Left ventricle myocardium inferior (tissue), 1 donor: ENCODE data around the gene PCDHGB6. TPM values are rescaled to one million over a fixed set of nuclear protein-coding genes. Genes with fewer than 3 reads are reported as not detected.
"Not testable (repeated sequence)": the region's sequence is repeated elsewhere in the genome, so short reads cannot be mapped to it uniquely, and the experiment has no call there.

ENCODE experiments used
- DNase-seq: peaks from one replicate; pipeline ENCODE4 v3.0.0-alpha.2; 2020
- H3K27ac ChIP-seq: fragments of 200-600 bp; replicated peaks from 2 replicates; pipeline ENCODE4 v1.8.0; 2021
- H3K27me3 ChIP-seq: fragments of 200-600 bp; 2 replicates; pipeline ENCODE4 v1.8.0; 2021; ENCODE audit warnings: low read depth
- H3K36me3 ChIP-seq: fragments of 200-600 bp; 2 replicates; pipeline ENCODE4 v1.8.0; 2021
- H3K4me1 ChIP-seq: fragments of 200-600 bp; 2 replicates; pipeline ENCODE4 v1.8.0; 2021
- H3K4me3 ChIP-seq: fragments of 200-600 bp; 2 replicates; pipeline ENCODE4 v1.8.0; 2021; ENCODE audit warnings: mild to moderate bottlenecking, moderate library complexity
- H3K9me3 ChIP-seq: fragments of 200-600 bp; replicated peaks from 2 replicates; pipeline ENCODE4 v1.8.0; 2021
- CTCF ChIP-seq: fragments of 200-600 bp; IDR thresholded peaks from 2 replicates; pipeline ENCODE4 v1.8.0; 2021; ENCODE audit warnings: antibody characterized with exemption, mild to moderate bottlenecking, borderline replicate concordance
- intact Hi-C: fragments of 100-400 bp; cut with micrococcal nuclease; formaldehyde crosslinking; loops from one replicate; pipeline ENCODE4 v1.11.0; 2022
- total RNA-seq: library from RNA; stranded (reverse); fragmentation: NEBNext Ultra II Directional; extraction: Animal tissue kit (Norgen Biotek cat#: 25700); gene quantifications from one replicate; pipeline ENCODE4 v1.2.1, GENCODE V29; 2021
- donor health status: DM: no; HTN: yes; CAD: no; lungs with severe emphysema.

The PCDHGB6 gene
- total RNA-seq, 1 donor from 2014 or later = 5.0 TPM

GRCh38 chr5:141374627-141375026 lies 33.2 kb upstream of the PCDHGB6 start:
- H3K27me3 ChIP-seq = no peaks in the 10 kb centered on the region
- peaks cover 50% of the 10 kb centered on the region for H3K4me1 ChIP-seq
- H3K27ac ChIP-seq = no peak overlapping the region
- H3K9me3 ChIP-seq = peaks cover 98% of the 10 kb centered on the region
- intact Hi-C loops = no loop called here
- DNase-seq = no peak
- peak overlapping the region; percentile 52 for H3K4me3 ChIP-seq
- H3K36me3 ChIP-seq = peaks cover 43% of the 10 kb centered on the region
- TF ChIP-seq CTCF = no peak

- H3K4me3 ChIP-seq, intact Hi-C loops, H3K27ac ChIP-seq, H3K27me3 ChIP-seq, DNase-seq: not testable (repeated sequence)
- peaks cover 98% of the 10 kb centered on the region for H3K9me3 ChIP-seq
- peaks cover 45% of the 10 kb centered on the region for H3K4me1 ChIP-seq
- peaks cover 48% of the 10 kb centered on the region for H3K36me3 ChIP-seq
Observed at GRCh38 chr5:141375444-141376155, 32.2 kb upstream of the PCDHGB6 start.

GRCh38 chr5:141382469-141383294 lies 25.1 kb upstream of the PCDHGB6 start, which contains the start of gene PCDHGA7:
Gene PCDHGA7 (plus strand): TSS chr5:141382742. CDS start chr5:141382900, 158 bp downstream.
- TF ChIP-seq CTCF = peak; percentile 47
- H3K4me1 ChIP-seq = peaks cover 4% of the 10 kb centered on the region
- intact Hi-C loops = no loop called here
- peaks cover 38% of the 10 kb centered on the region for H3K36me3 ChIP-seq
- peak within 1 kb of the TSS; percentile 13 for H3K27ac ChIP-seq
- peaks cover 100% of the 10 kb centered on the region for H3K9me3 ChIP-seq
- peak within 1 kb of the TSS; percentile 51 for H3K4me3 ChIP-seq
- DNase-seq = no peak
- no peaks in the 10 kb centered on the region for H3K27me3 ChIP-seq

- no peak for TF ChIP-seq CTCF
- Histone ChIP-seq H3K27ac (no peak overlapping the region), H3K4me3 (peak overlapping the region; percentile 51), H3K27me3 (no peaks in the 10 kb centered on the region), H3K36me3 (peaks cover 33% of the 10 kb centered on the region), H3K9me3 (peaks cover 96% of the 10 kb centered on the region), H3K4me1 (peaks cover 7% of the 10 kb centered on the region)
- intact Hi-C loops = no loop called here
- DNase-seq = no peak
Observed at GRCh38 chr5:141383345-141383744, 24.5 kb upstream of the PCDHGB6 start.

GRCh38 chr5:141384471-141385267 lies 23.2 kb upstream of the PCDHGB6 start:
- Histone ChIP-seq H3K9me3 (peaks cover 96% of the 10 kb centered on the region), H3K36me3 (peaks cover 38% of the 10 kb centered on the region)

More at GRCh38 chr5:141384471-141385267, 23.2 kb upstream of the PCDHGB6 start:
- Histone ChIP-seq H3K4me1 (peaks cover 11% of the 10 kb centered on the region), H3K27ac (no peak overlapping the region), H3K4me3 (no peak overlapping the region), H3K27me3 (no peaks in the 10 kb centered on the region)
- intact Hi-C loops = no loop called here
- TF ChIP-seq CTCF = no peak
- DNase-seq = no peak
